GM19463 (cell line): ENCODE results near the gene TP63.
A peak's percentile ranks its signal among the peaks of the same experiment; 100 is the strongest.

Experiments
- ATAC-seq: cut with Tn5 transposase; IDR thresholded peaks from one replicate; pipeline ENCODE4 v1.9.1; 2021; ENCODE audit warnings: mild to moderate bottlenecking, moderate library complexity; ENCODE audit not compliant: unreplicated experiment

The TP63 gene

GRCh38 chr3:189806171-189806951 is 175.2 kb downstream of the TP63 start:
- no peak for ATAC-seq

DNA sequence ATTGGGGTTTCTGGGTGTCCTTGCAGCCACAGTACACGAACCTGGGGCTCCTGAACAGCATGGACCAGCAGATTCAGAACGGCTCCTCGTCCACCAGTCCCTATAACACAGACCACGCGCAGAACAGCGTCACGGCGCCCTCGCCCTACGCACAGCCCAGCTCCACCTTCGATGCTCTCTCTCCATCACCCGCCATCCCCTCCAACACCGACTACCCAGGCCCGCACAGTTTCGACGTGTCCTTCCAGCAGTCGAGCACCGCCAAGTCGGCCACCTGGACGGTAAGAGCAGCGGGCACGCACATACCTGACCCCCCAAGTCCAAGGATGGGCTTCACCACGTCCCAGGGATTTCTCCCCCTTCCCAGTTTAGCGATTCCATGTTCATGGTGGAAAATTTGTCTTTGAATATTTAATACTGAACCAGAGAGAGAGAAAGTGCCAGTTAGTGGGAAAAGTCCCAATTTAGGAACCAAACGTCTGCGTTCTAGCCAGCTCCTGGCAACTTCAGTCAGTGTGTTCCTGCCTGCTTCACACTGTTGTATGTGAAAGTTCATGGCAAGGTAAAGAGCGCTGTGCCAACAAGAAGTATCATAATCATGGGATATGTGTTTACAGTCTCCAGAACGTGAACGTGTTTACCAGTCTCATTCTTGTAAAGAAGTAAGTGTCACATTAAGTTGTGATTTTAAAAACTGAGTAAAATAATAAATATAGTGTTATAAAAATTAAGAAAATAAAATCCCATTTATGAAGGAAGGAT is 177.2 kb downstream of the TP63 start:
- no peak for ATAC-seq

DNA sequence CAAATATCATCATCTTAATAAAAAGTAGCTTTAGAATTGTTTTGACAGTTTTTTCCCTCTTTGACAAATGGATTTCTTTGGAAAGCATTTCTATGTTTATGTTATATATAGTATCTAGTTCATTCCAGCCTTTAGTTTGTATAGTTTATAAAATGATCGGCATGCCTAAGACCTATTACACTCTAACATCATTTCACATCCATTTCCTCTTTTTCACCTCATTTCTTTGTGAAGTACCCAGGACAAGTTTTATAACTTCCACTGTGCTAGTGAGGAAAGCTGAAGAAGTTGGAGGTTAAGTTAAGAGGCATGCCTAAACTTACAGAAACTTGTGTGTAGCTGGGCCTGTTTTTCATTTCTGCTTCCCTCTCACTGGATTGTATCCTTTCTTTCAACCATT is 178.4 kb downstream of the TP63 start:
- ATAC-seq: no peak

DNA sequence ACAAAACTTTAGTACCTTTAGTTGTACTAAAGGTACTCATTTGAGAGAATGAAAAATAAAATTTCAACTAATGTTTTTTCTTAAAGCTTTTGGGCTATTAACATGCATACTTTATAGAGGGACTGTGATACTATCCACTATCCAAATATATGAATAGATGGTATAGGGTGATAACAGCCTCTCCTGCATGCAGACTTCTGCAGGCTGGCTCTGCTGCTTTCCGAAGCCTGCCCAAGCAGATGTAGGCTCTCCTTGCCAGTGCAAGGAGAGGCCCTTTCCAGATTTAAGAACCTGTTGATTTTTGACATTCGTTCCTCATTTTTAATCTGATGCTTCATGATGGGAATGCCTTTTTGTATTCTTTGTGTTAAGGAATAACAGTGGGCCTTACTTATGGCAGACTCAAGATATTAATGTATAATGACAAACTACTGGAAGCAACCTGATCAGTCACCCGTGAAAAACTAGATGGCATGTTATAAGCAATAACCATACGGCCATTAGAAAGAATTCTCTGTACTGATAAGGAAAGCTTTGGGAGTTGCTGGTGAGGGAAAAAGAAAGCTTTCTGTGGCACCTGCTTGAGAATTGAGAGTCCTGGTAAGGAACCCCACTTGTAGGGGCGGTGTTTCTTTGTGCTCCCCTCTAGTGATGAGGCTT is 181.7 kb downstream of the TP63 start:
- ATAC-seq: no peak

- no peak for ATAC-seq
These were observed 182.6 kb downstream of the TP63 start for GRCh38 chr3:189813647-189814240.

- ATAC-seq: peak; percentile 77
These were observed 189.2 kb downstream of the TP63 start for GRCh38 chr3:189820365-189820720.

- ATAC-seq: no peak
These were observed 190.1 kb downstream of the TP63 start for GRCh38 chr3:189821262-189821661.

GRCh38 chr3:189822726-189823125 is 191.5 kb downstream of the TP63 start:
- ATAC-seq: no peak

DNA sequence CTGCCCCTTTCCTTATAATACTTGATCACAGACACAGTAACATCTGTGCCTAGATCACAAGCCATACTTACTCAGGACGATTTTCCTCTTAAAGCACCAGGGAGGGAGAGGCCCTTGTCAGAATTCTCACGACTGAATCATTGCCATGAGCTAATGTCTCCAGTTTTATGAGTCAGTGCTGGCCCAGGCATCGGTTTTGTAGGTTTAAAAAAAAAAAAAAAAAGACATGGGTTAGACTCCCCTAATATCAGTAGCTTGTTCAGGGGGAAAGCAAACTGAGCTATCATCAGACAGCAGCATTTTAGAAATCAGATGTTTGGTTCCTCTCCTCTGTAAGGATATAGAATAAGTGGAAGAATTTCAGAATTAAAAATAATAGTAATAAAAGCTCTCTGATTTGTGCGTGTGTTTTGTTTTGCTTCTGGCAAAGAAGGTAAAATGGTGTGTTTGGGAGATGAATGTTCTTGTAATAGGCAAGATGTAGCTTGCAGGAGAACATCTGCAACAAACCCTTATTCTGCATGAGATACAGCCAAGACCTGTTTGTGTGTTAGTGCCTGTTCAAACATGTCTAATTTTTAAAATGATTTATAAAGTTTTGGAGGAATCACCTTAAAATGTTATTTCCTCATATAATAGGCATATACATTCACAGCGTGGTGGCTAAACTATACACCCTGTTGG is 193.6 kb downstream of the TP63 start:
- ATAC-seq: no peak

- no peak for ATAC-seq
These were observed 195.4 kb downstream of the TP63 start for GRCh38 chr3:189826566-189826965.

GRCh38 chr3:189827108-189827507 is 195.9 kb downstream of the TP63 start:
- no peak for ATAC-seq

GRCh38 chr3:189830401-189830800 is 199.2 kb downstream of the TP63 start:
- no peak for ATAC-seq

DNA sequence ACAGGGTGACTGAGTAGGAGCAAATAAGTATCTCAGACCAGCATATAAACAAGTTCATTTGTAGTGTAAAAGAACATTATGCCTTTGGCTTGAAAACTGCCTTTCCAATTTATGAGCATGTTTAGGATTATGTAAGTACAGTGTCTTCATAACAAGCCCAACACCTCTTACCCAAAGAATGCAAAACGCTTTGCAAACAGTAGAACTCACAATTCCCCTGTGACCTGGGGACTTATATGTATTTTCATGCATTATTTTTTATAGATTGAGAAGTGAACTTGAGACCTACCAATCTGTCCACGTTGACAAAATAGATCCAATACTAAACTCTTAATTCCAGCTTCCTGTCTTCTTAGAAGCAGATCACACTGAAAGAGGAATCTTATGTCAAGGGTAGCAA is 202.1 kb downstream of the TP63 start:
- no peak for ATAC-seq

- no peak for ATAC-seq
These were observed 202.8 kb downstream of the TP63 start for GRCh38 chr3:189833996-189834395.

DNA sequence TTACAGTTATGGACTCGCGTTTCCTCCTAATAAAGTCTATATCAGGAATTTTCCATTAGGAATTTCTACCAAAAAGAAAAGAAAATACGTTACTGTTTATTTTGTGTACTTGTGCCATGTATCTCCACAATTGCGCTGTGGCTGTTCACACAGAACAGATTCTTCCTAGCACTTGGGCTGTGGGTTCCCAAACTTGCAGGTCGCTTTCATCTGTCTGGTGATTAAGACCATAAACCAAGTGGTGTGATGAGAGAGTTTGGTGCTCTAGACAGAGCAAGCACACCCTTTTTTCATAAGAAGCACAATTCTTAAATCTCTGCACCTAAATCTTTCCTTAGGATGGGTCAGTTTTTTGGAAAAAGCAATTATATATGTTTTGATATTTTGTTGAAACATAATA is 203.3 kb downstream of the TP63 start:
- ATAC-seq: no peak

DNA sequence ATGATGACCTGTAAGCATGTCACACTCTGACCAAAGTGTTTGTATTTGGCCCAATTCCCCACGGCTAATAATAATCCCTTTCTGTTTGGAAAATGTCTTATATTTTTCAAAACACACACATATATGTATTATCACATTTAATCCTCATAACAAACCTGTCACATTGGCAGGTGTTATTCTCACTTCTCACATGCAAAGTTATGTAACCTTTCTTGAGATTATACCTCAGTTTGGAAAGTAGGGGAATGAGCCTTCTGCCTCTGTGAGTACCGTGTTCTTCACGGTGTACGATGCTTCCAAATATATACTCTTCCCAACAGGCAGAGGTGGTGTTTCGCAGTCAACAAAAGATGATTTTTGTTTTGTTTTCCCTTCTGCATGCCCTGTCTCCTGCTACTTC is 205.6 kb downstream of the TP63 start:
- ATAC-seq: no peak

GRCh38 chr3:189838291-189838690 is 207.1 kb downstream of the TP63 start:
- ATAC-seq: no peak

GRCh38 chr3:189839576-189839975 is 208.4 kb downstream of the TP63 start:
- ATAC-seq: no peak

- no peak for ATAC-seq
These were observed 210.4 kb downstream of the TP63 start for GRCh38 chr3:189841473-189842205.
